ENCODE data around the gene GALR3.

DNA sequence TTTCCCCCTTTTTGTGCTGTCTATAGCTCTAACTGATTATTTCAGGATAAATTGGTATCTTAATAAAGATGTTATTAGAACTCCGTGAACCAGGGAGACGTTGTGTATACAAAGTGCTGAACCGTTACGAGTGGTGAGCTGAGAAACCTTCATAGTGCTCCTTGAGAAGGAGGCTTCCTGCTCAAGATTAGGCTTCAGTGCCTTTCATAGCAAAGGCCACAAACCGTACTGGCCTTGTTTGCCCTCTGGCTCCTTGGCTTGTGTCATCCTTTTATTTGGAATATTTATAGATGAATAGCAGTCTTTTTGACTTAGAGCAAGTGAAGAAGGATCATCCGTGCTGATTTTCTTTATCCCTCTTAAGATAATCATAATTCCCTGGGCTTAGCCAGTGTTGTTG lies 42.3 kb downstream of the GALR3 start:
- TF ChIP-seq CTCF (IDR thresholded peaks at IDR 0.05) (no peak), POLR2AphosphoS5 (IDR thresholded peaks at IDR 0.05; ENCODE audit: insufficient read depth in 1 of 2, low read depth in 1 of 2) (no peak), POLR2A (IDR thresholded peaks at IDR 0.05) (no peak)
